Hepatocyte (in vitro differentiated cells): ENCODE results near the gene TAF10.

Experiments used
- EZH2 ChIP-seq: fragments of 200-600 bp; sonication (generic); IDR thresholded peaks from 2 replicates; pipeline ENCODE4 v1.6.1; 2016; ENCODE audit warnings: antibody characterized with exemption, mild to moderate bottlenecking, borderline replicate concordance
- EZH2phosphoT487 ChIP-seq: fragments of 200-600 bp; sonication (generic); IDR thresholded peaks from one replicate; pipeline ENCODE4 v1.6.1; 2018; ENCODE audit warnings: antibody characterized with exemption, mild to moderate bottlenecking, low read depth, moderate library complexity; ENCODE audit not compliant: unreplicated experiment, severe bottlenecking
- TF ChIP-seq, protein P1 (sequence below): fragments of 200-600 bp; sonication (generic); IDR thresholded peaks from 2 replicates; pipeline ENCODE4 v1.5.1; 2016; ENCODE audit warnings: antibody characterized with exemption, mild to moderate bottlenecking; ENCODE audit not compliant: poor library complexity

DNA sequence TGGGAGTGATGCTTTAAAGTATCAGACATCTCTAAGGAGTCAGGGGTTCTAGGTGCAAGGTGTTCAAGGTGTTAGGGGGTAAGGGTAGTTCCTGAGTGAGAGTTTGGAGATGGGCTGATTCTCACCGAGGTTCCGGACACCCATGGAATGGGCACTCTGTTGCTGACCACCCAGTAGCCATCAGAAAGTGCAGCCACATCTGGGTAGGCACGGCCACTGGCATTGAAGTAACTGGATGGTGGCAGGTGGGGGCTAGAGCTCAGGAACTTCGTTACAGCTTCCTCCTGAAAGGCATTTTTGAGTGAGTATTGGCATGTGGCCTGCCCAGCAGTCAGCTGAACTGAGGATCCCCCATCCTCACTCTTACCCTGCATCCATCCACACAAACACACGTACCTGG lies 3.0 kb upstream of the TAF10 start:
- TF ChIP-seq, protein P1, sequence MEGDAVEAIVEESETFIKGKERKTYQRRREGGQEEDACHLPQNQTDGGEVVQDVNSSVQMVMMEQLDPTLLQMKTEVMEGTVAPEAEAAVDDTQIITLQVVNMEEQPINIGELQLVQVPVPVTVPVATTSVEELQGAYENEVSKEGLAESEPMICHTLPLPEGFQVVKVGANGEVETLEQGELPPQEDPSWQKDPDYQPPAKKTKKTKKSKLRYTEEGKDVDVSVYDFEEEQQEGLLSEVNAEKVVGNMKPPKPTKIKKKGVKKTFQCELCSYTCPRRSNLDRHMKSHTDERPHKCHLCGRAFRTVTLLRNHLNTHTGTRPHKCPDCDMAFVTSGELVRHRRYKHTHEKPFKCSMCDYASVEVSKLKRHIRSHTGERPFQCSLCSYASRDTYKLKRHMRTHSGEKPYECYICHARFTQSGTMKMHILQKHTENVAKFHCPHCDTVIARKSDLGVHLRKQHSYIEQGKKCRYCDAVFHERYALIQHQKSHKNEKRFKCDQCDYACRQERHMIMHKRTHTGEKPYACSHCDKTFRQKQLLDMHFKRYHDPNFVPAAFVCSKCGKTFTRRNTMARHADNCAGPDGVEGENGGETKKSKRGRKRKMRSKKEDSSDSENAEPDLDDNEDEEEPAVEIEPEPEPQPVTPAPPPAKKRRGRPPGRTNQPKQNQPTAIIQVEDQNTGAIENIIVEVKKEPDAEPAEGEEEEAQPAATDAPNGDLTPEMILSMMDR = no peak
- TF ChIP-seq EZH2 (no peak), EZH2phosphoT487 (no peak)
